Mesenchymal stem cell (in vitro differentiated cells and primary cell): ENCODE measurements around the gene OSER1.

Experiments
- DNase-seq: peaks from one replicate; pipeline ENCODE4 v3.0.0-alpha.2; 2013
- H2AFZ ChIP-seq: one replicate; pipeline ENCODE4 v1.6.1; 2013; ENCODE audit warnings: low read depth, mild to moderate bottlenecking, control low read depth, inconsistent platforms, low read length, moderate library complexity
- H2AK5ac ChIP-seq: 2 replicates; pipeline ENCODE4 v1.6.1; 2013; ENCODE audit warnings: low read length, moderate library complexity, mild to moderate bottlenecking, inconsistent platforms; ENCODE audit not compliant: severe bottlenecking
- H2BK120ac ChIP-seq: one replicate; pipeline ENCODE4 v1.6.1; 2013; ENCODE audit warnings: low read depth, mild to moderate bottlenecking, inconsistent platforms, low read length, moderate library complexity
- H2BK12ac ChIP-seq, 2 experiments: one replicate each; pipeline ENCODE4 v1.6.1; 2013; ENCODE audit warnings: inconsistent platforms in 2 of 2, low read length in 2 of 2, mild to moderate bottlenecking in 2 of 2, moderate library complexity in 2 of 2, control low read depth in 1 of 2
- H2BK15ac ChIP-seq: one replicate; pipeline ENCODE4 v1.6.1; 2013; ENCODE audit warnings: mild to moderate bottlenecking, low read depth, inconsistent platforms; ENCODE audit not compliant: poor library complexity, severe bottlenecking
- H2BK5ac ChIP-seq: 2 replicates; pipeline ENCODE4 v1.6.1; 2013; ENCODE audit warnings: low read depth, mild to moderate bottlenecking, low read length, control low read depth, inconsistent platforms; ENCODE audit not compliant: poor library complexity, severe bottlenecking
- H3K14ac ChIP-seq, 2 experiments: one replicate each; pipeline ENCODE4 v1.6.1; 2013; ENCODE audit warnings: inconsistent platforms in 2 of 2, low read length in 2 of 2, control low read depth in 1 of 2, mild to moderate bottlenecking in 1 of 2, moderate library complexity in 1 of 2
- H3K18ac ChIP-seq, 2 experiments: one replicate each; pipeline ENCODE4 v1.6.1; 2013; ENCODE audit warnings: inconsistent platforms in 2 of 2, low read length in 2 of 2, control low read depth in 1 of 2, low read depth in 1 of 2, mild to moderate bottlenecking in 1 of 2
- H3K23ac ChIP-seq, 2 experiments: one replicate each; pipeline ENCODE4 v1.6.1; 2013; ENCODE audit warnings: inconsistent platforms in 2 of 2, low read length in 2 of 2, mild to moderate bottlenecking in 2 of 2, moderate library complexity in 2 of 2, control low read depth in 1 of 2
- H3K27ac ChIP-seq: 2 replicates; pipeline ENCODE4 v1.5.1; 2013; ENCODE audit warnings: mild to moderate bottlenecking, moderate library complexity, low read length, control low read depth, inconsistent platforms; ENCODE audit not compliant: poor library complexity, severe bottlenecking
- H3K27me3 ChIP-seq, 2 experiments: 2 replicates each; pipeline versions ENCODE4 v1.6.1 to v1.7.0; 2013; ENCODE audit warnings: low read length in 2 of 2, mild to moderate bottlenecking in 2 of 2, moderate library complexity in 2 of 2, control low read depth in 1 of 2, inconsistent platforms in 1 of 2; ENCODE audit not compliant: control insufficient read depth in 1 of 2, insufficient read depth in 1 of 2
- H3K36me3 ChIP-seq, 2 experiments: 2 replicates each; pipeline versions ENCODE4 v1.6.1 to v1.7.0; 2013; ENCODE audit warnings: low read length in 2 of 2, control low read depth in 1 of 2, inconsistent platforms in 1 of 2, low read depth in 1 of 2, mild to moderate bottlenecking in 1 of 2; ENCODE audit not compliant: insufficient read depth in 2 of 2, control insufficient read depth in 1 of 2
- H3K4ac ChIP-seq, 2 experiments: one replicate each; pipeline ENCODE4 v1.6.1; 2013; ENCODE audit warnings: inconsistent platforms in 2 of 2, low read length in 2 of 2, mild to moderate bottlenecking in 2 of 2, moderate library complexity in 2 of 2, control low read depth in 1 of 2, low read depth in 1 of 2
- H3K4me1 ChIP-seq: 2 replicates; pipeline ENCODE4 v1.6.1; 2013; ENCODE audit warnings: low read depth, low read length, control low read depth; ENCODE audit not compliant: control insufficient read depth, insufficient read depth
- H3K4me2 ChIP-seq: 2 replicates; pipeline ENCODE4 v1.6.1; 2013; ENCODE audit warnings: low read length, mild to moderate bottlenecking, inconsistent platforms; ENCODE audit not compliant: poor library complexity, severe bottlenecking
- H3K4me3 ChIP-seq, 2 experiments: 2 replicates each; pipeline versions ENCODE4 v1.5.1 to v1.7.0; 2013; ENCODE audit warnings: low read length in 2 of 2, mild to moderate bottlenecking in 2 of 2, control low read depth in 1 of 2, low read depth in 1 of 2; ENCODE audit not compliant: insufficient read depth in 1 of 2
- H3K79me1 ChIP-seq: replicated peaks from 2 replicates; pipeline ENCODE4 v1.6.1; 2013; ENCODE audit warnings: mild to moderate bottlenecking, control low read depth, low read length, inconsistent platforms; ENCODE audit not compliant: poor library complexity, severe bottlenecking
- H3K9ac ChIP-seq: 2 replicates; pipeline ENCODE4 v1.7.0; 2013; ENCODE audit warnings: mild to moderate bottlenecking, low read length, moderate library complexity
- H3K9me3 ChIP-seq: 2 replicates; pipeline ENCODE4 v1.7.0; 2013; ENCODE audit warnings: mild to moderate bottlenecking, low read length; ENCODE audit not compliant: control insufficient read depth
- H4K8ac ChIP-seq: one replicate; pipeline ENCODE4 v1.6.1; 2013; ENCODE audit warnings: inconsistent platforms, mild to moderate bottlenecking, low read length, moderate library complexity
- H4K91ac ChIP-seq: one replicate; pipeline ENCODE4 v1.6.1; 2013; ENCODE audit warnings: mild to moderate bottlenecking, low read length, inconsistent platforms
- WGBS: methylation state at CpG from one replicate; pipeline ENCODE4 v1.1.7; 2013; ENCODE audit warnings: mixed read lengths; 5-methylcytosine and 5-hydroxymethylcytosine counted together

The OSER1 gene

GRCh38 chr20:44200983-44201382, 9.6 kb downstream of the OSER1 start:
- peaks cover 23% of the 10 kb centered on the region for H3K79me1 ChIP-seq
- no peaks in the 10 kb centered on the region for H3K27me3 ChIP-seq
- H3K9ac ChIP-seq: no peak overlapping the region
- 100% methylated on average over 1 of the region's 2 CpGs for WGBS
- no peak overlapping the region for H2BK5ac ChIP-seq
- H2BK15ac ChIP-seq: no peak overlapping the region
- H4K8ac ChIP-seq: no peak overlapping the region
- H2AFZ ChIP-seq: no peak overlapping the region
- H3K9me3 ChIP-seq: no peaks in the 10 kb centered on the region
- no peak overlapping the region for H3K4me3 ChIP-seq
- H2AK5ac ChIP-seq: no peak overlapping the region
- no peak overlapping the region for H3K4me2 ChIP-seq
- no peak overlapping the region for H3K27ac ChIP-seq
- H3K18ac ChIP-seq: no peak overlapping the region
- DNase-seq: no peak
- H2BK120ac ChIP-seq: no peak overlapping the region
- H4K91ac ChIP-seq: no peak overlapping the region
- no peak overlapping the region for H3K4ac ChIP-seq
- H3K36me3 ChIP-seq: peaks cover 25 to 84% of the 10 kb centered on the region in 2 experiments
- no peak overlapping the region for H3K23ac ChIP-seq
- H2BK12ac ChIP-seq: no peak overlapping the region
- peaks cover 10% of the 10 kb centered on the region for H3K4me1 ChIP-seq
- H3K14ac ChIP-seq: no peak overlapping the region

- H2BK5ac ChIP-seq: no peak overlapping the region
- H3K36me3 ChIP-seq: peaks cover 22 to 84% of the 10 kb centered on the region in 2 experiments
- no peak overlapping the region for H4K91ac ChIP-seq
- H3K79me1 ChIP-seq: peaks cover 23% of the 10 kb centered on the region
- no peak overlapping the region for H3K23ac ChIP-seq
- H3K9me3 ChIP-seq: no peaks in the 10 kb centered on the region
- no peak overlapping the region for H3K27ac ChIP-seq
- DNase-seq: no peak
- no peak overlapping the region for H2BK12ac ChIP-seq
- 63% methylated on average over 3 of the region's 4 CpGs for WGBS
- H2AK5ac ChIP-seq: no peak overlapping the region
- H3K14ac ChIP-seq: no peak overlapping the region
- H2BK15ac ChIP-seq: no peak overlapping the region
- H3K27me3 ChIP-seq: no peaks in the 10 kb centered on the region
- H3K4me2 ChIP-seq: no peak overlapping the region
- H2AFZ ChIP-seq: no peak overlapping the region
- no peak overlapping the region for H3K4me3 ChIP-seq
- H4K8ac ChIP-seq: no peak overlapping the region
- no peak overlapping the region for H3K4ac ChIP-seq
- H2BK120ac ChIP-seq: no peak overlapping the region
- peaks cover 10% of the 10 kb centered on the region for H3K4me1 ChIP-seq
- H3K9ac ChIP-seq: no peak overlapping the region
- H3K18ac ChIP-seq: no peak overlapping the region
Observed at GRCh38 chr20:44200371-44200770, 10.2 kb downstream of the OSER1 start.

- no peaks in the 10 kb centered on the region for H3K27me3 ChIP-seq
- H3K23ac ChIP-seq: no peak overlapping the region
- H3K4ac ChIP-seq: no peak overlapping the region
- no peak overlapping the region for H3K18ac ChIP-seq
- no peak overlapping the region for H3K27ac ChIP-seq
- no peak overlapping the region for H2BK12ac ChIP-seq
- H3K4me1 ChIP-seq: peaks cover 9% of the 10 kb centered on the region
- no peak overlapping the region for H2BK5ac ChIP-seq
- no peak overlapping the region for H2BK15ac ChIP-seq
- H3K14ac ChIP-seq: no peak overlapping the region
- no peak overlapping the region for H2BK120ac ChIP-seq
- H4K91ac ChIP-seq: no peak overlapping the region
- 100% methylated on average over 4 of the region's 4 CpGs for WGBS
- H3K9ac ChIP-seq: no peak overlapping the region
- H2AFZ ChIP-seq: no peak overlapping the region
- peaks cover 21 to 79% of the 10 kb centered on the region in 2 experiments for H3K36me3 ChIP-seq
- no peaks in the 10 kb centered on the region for H3K9me3 ChIP-seq
- no peak overlapping the region for H3K4me3 ChIP-seq
- no peak for DNase-seq
- no peak overlapping the region for H3K4me2 ChIP-seq
- H3K79me1 ChIP-seq: peaks cover 21% of the 10 kb centered on the region
- no peak overlapping the region for H4K8ac ChIP-seq
- no peak overlapping the region for H2AK5ac ChIP-seq
Observed at GRCh38 chr20:44199877-44200276, 10.7 kb downstream of the OSER1 start.

GRCh38 chr20:44198872-44199271, 11.7 kb downstream of the OSER1 start:
- Histone ChIP-seq H2AFZ (no peak overlapping the region), H3K9ac (no peak overlapping the region)
- 86% methylated on average over 4 of the region's 4 CpGs for WGBS

More at GRCh38 chr20:44198872-44199271, 11.7 kb downstream of the OSER1 start:
- Histone ChIP-seq H2BK12ac (no peak overlapping the region), H3K9me3 (no peaks in the 10 kb centered on the region), H3K14ac (no peak overlapping the region), H3K4ac (no peak overlapping the region), H3K79me1 (peaks cover 19% of the 10 kb centered on the region), H3K4me3 (no peak overlapping the region), H2BK5ac (no peak overlapping the region), H2AK5ac (no peak overlapping the region), H3K27ac (no peak overlapping the region), H3K4me1 (peaks cover 5% of the 10 kb centered on the region), H3K27me3 (no peaks in the 10 kb centered on the region), H3K4me2 (no peak overlapping the region), H3K18ac (no peak overlapping the region), H2BK120ac (no peak overlapping the region), H2BK15ac (no peak overlapping the region), H4K8ac (no peak overlapping the region), H4K91ac (no peak overlapping the region), H3K36me3 (peaks cover 15 to 74% of the 10 kb centered on the region in 2 experiments), H3K23ac (no peak overlapping the region)
- no peak for DNase-seq
